ENCODE measurements around the gene STRADB. TPM values are rescaled to one million over a fixed set of nuclear protein-coding genes. Genes with fewer than 3 reads are reported as not detected.
A peak's percentile ranks its signal among the peaks of the same experiment; 100 is the strongest.

The STRADB gene
- total RNA-seq, 1 donor from 2014 or later = 40.5 TPM

DNA sequence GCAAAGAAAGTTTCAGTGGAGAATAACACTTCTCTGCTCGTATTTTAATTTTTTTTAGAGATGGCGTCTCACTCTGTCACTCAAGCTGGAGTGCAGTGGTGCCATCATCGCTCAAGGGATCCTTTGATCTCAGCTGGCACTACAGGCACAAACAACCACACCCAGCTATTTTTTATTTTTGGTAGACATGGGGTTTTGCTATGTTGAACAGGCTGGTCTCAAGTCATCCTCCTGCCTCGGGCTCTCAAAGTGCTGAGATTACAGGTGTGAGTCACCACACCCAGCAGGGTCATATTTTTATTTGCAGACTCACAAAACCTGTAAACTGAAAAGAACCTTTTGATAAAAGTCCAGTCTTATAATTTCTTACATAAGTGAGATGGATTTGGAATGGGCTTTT lies 2.8 kb upstream of the STRADB start:
- TF ChIP-seq, protein P1, sequence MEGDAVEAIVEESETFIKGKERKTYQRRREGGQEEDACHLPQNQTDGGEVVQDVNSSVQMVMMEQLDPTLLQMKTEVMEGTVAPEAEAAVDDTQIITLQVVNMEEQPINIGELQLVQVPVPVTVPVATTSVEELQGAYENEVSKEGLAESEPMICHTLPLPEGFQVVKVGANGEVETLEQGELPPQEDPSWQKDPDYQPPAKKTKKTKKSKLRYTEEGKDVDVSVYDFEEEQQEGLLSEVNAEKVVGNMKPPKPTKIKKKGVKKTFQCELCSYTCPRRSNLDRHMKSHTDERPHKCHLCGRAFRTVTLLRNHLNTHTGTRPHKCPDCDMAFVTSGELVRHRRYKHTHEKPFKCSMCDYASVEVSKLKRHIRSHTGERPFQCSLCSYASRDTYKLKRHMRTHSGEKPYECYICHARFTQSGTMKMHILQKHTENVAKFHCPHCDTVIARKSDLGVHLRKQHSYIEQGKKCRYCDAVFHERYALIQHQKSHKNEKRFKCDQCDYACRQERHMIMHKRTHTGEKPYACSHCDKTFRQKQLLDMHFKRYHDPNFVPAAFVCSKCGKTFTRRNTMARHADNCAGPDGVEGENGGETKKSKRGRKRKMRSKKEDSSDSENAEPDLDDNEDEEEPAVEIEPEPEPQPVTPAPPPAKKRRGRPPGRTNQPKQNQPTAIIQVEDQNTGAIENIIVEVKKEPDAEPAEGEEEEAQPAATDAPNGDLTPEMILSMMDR (IDR thresholded peaks at IDR 0.05; ENCODE audit: partially characterized antibody, unreplicated experiment) = no peak
- Mint-ChIP-seq H3K4me1 (ENCODE audit: low read depth, unreplicated experiment) (peaks cover 20% of the 10 kb centered on the region), H3K36me3 (ENCODE audit: unreplicated experiment) (no peaks in the 10 kb centered on the region), H3K27me3 (ENCODE audit: unreplicated experiment) (peaks cover 4% of the 10 kb centered on the region), H3K4me3 (ENCODE audit: unreplicated experiment) (peak overlapping the region; percentile 67), H3K27ac (ENCODE audit: unreplicated experiment) (no peak overlapping the region), H3K9me3 (ENCODE audit: unreplicated experiment) (peaks cover 8% of the 10 kb centered on the region)
- no peak for DNase-seq

DNA sequence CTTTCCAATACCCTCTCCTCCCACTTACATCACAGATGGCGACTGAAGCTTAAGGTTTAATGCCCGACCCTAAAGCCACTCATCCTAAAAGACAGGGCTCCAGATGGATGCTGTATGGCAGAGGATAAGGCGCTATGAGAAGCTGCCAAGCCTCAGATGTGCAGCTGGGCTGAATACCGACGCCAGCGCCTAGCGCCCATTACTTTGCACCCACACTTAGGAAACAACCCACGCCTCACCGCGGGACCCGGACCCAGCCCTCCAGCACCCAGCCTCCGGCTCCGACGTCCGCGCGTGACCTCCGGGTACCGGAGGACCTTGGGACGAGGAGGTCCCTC lies 617 bp upstream of the STRADB start:
- no peaks in the 10 kb centered on the region for H3K36me3 Mint-ChIP-seq (ENCODE audit: unreplicated experiment)
- peaks cover 7% of the 10 kb centered on the region for H3K9me3 Mint-ChIP-seq (ENCODE audit: unreplicated experiment)
- peak overlapping the region; percentile 97 for H3K27ac Mint-ChIP-seq (ENCODE audit: unreplicated experiment)
- peaks cover 12% of the 10 kb centered on the region for H3K4me1 Mint-ChIP-seq (ENCODE audit: low read depth, unreplicated experiment)
- peaks cover 2% of the 10 kb centered on the region for H3K27me3 Mint-ChIP-seq (ENCODE audit: unreplicated experiment)
- TF ChIP-seq, protein P1 (IDR thresholded peaks at IDR 0.05; ENCODE audit: partially characterized antibody, unreplicated experiment) = no peak
- DNase-seq = no peak
- peak overlapping the region; percentile 95 for H3K4me3 Mint-ChIP-seq (ENCODE audit: unreplicated experiment)

DNA sequence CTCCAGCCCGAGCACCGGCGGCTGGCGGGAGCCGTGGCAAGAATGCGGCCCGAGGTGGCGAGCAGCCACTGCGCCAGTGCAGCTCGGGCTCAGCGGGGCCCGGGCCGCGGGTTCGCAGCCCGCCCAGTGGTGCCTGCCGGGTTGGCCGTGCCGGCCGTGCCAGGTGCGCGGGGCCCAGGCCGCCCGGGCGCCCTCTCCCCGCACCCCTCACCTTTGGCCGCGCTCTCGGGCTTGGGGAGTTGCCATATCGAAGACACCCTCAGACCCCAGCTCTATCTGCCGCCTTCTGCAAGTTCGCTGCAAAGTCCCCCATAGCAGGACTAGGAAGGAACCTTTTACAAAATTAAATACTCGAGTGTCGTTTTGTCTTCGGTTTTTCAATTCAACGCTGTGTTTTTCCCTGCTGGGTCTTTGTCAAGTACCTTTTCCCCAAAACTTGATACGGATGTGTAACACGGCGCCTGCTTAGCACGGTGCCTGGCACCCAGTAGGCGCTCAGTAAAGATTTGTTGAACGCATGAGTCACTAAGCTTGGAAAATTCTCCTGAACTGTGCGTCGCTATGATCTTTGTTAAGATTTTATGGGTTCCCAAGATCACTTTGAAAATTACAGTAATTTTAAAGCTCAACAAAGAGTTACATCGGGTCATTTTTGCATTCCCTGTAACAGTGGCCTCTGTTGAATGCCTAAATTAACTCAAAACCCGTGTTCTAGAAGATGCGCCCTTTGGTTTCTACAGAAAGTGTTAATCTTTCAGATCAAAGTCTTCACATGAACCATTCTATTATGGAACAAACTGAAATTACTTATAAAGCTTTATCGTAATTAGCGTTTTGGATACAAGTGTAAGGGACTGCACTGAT lies 750 bp downstream of the STRADB start:
- Mint-ChIP-seq H3K27ac (ENCODE audit: unreplicated experiment) (peak overlapping the region; percentile 90), H3K9me3 (ENCODE audit: unreplicated experiment) (peaks cover 5% of the 10 kb centered on the region), H3K27me3 (ENCODE audit: unreplicated experiment) (peaks cover 2% of the 10 kb centered on the region), H3K4me1 (ENCODE audit: low read depth, unreplicated experiment) (peaks cover 4% of the 10 kb centered on the region), H3K4me3 (ENCODE audit: unreplicated experiment) (peak overlapping the region; percentile 93), H3K36me3 (ENCODE audit: unreplicated experiment) (no peaks in the 10 kb centered on the region)
- TF ChIP-seq, protein P1 (IDR thresholded peaks at IDR 0.05; ENCODE audit: partially characterized antibody, unreplicated experiment) = no peak
- no peak for DNase-seq

DNA sequence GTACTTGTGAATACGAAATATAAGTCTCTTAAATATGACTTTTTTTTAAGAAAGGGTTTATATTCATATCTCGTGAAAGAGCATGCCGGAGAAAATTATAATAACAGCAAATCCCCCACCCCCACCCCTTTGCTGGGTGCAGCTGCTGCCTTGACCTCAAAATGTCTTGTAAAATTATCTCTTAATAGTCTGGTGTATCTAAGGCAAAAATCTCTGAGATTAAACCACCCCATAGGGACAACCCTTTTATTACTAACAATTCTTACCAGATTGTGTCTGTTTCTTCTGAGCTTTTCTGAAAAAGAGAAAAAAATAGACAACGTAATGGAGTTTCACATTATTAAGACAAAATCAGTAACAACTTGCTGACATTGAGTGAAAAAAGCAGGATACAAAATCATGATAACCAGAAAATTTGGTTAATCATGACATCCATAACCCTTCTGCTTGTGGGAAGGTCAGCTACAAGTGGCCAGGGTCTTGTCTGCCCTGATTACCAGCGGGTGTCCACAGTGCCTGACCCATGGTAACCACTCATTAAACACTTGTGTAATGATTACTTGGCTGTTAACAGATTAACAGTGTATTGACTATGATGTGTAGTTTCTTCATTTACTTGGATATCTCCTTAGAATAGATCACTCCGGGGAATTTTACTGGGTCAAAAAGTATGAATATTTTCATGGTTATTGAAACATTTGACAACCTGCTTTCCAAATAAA lies 1.5 kb downstream of the STRADB start:
- peak overlapping the region; percentile 90 for H3K27ac Mint-ChIP-seq (ENCODE audit: unreplicated experiment)
- peaks cover 2% of the 10 kb centered on the region for H3K27me3 Mint-ChIP-seq (ENCODE audit: unreplicated experiment)
- H3K9me3 Mint-ChIP-seq (ENCODE audit: unreplicated experiment) = peaks cover 5% of the 10 kb centered on the region
- H3K4me3 Mint-ChIP-seq (ENCODE audit: unreplicated experiment) = peak overlapping the region; percentile 93
- DNase-seq = no peak
- H3K4me1 Mint-ChIP-seq (ENCODE audit: low read depth, unreplicated experiment) = peaks cover 4% of the 10 kb centered on the region
- TF ChIP-seq, protein P1 (IDR thresholded peaks at IDR 0.05; ENCODE audit: partially characterized antibody, unreplicated experiment) = no peak
- no peaks in the 10 kb centered on the region for H3K36me3 Mint-ChIP-seq (ENCODE audit: unreplicated experiment)

DNA sequence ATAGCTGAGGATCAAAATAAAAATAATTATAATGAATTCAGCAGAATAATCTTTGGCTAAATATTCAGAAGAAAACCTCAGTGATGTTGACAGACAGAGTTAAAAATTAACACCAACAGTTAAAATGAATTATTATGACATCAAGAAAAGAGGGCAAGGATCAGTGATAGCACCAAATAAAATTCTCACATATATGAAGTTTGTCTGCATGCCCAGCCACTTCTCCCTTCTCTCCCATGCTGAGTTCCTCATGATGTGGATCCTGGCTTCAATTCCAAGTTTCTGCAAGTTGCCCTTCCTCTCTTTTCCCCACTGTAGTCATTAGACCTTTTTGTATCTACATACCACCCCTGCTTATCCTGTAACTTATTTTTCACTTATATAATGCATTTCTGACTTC lies 6.8 kb downstream of the STRADB start:
- Mint-ChIP-seq H3K9me3 (ENCODE audit: unreplicated experiment) (no peaks in the 10 kb centered on the region), H3K36me3 (ENCODE audit: unreplicated experiment) (peaks cover 21% of the 10 kb centered on the region), H3K4me3 (ENCODE audit: unreplicated experiment) (no peak overlapping the region), H3K4me1 (ENCODE audit: low read depth, unreplicated experiment) (peaks cover 1% of the 10 kb centered on the region), H3K27me3 (ENCODE audit: unreplicated experiment) (no peaks in the 10 kb centered on the region), H3K27ac (ENCODE audit: unreplicated experiment) (no peak overlapping the region)
- DNase-seq = no peak
- TF ChIP-seq, protein P1 (IDR thresholded peaks at IDR 0.05; ENCODE audit: partially characterized antibody, unreplicated experiment) = no peak

Measured in glutamatergic neuron (in vitro differentiated cells).